Thyroid gland (tissue), 4 donors: Measurements from ENCODE around the gene KCTD13. TPM values are rescaled to one million over a fixed set of nuclear protein-coding genes. Genes with fewer than 3 reads are reported as not detected.

Experiments used
- DNase-seq, 2 donors: peaks; one replicate each; pipeline ENCODE4 v3.0.0-alpha.2; 2019
- H3K27ac ChIP-seq, 3 donors: fragments of 200-600 bp; sonication (generic); 1 replicate in 2 of 3; 2 replicates in 1 of 3; pipeline ENCODE4 v1.5.1; 2016 to 2019; ENCODE audit warnings: mild to moderate bottlenecking in 1 of 3, moderate library complexity in 1 of 3
- H3K27me3 ChIP-seq: fragments of 200-600 bp; sonication (generic); one replicate; pipeline ENCODE4 v1.5.1; 2019
- H3K36me3 ChIP-seq, 2 donors: fragments of 200-600 bp; sonication (generic); one replicate each; pipeline ENCODE4 v1.5.1; 2016 to 2019
- H3K4me1 ChIP-seq, 2 donors: fragments of 200-600 bp; sonication (generic); one replicate each; pipeline ENCODE4 v1.5.1; 2017 to 2019
- H3K4me3 ChIP-seq, 3 donors: fragments of 200-600 bp; sonication (generic); replicated peaks in 1 of 3; 1 replicate in 2 of 3; 2 replicates in 1 of 3; pipeline ENCODE4 v1.5.1; 2016; ENCODE audit warnings: mild to moderate bottlenecking in 1 of 3
- H3K9me3 ChIP-seq: fragments of 200-600 bp; sonication (generic); one replicate; pipeline ENCODE4 v1.5.1; 2017
- POLR2A ChIP-seq, 2 donors: fragments of 450-650 bp; IDR thresholded peaks; one replicate each; pipeline ENCODE4 v1.6.1; 2017; ENCODE audit warnings: antibody characterized with exemption in 2 of 2, mild to moderate bottlenecking in 2 of 2, moderate library complexity in 1 of 2
- WGBS, 2 donors: methylation state at CpG; one replicate each; pipeline ENCODE4 v1.1.5; 2017; 5-methylcytosine and 5-hydroxymethylcytosine counted together
- intact Hi-C: fragments of 100-400 bp; cut with DNase I; formaldehyde crosslinking; loops from one replicate; pipeline ENCODE4 v1.15.1; 2023
- total RNA-seq, 4 donors: library from RNA; depleted of rRNA; stranded (reverse); fragments of >200 nt; gene quantifications; one replicate each; pipeline ENCODE4 v1.2.3, GENCODE V29; 2016
- TF ChIP-seq, protein P1 (sequence below), 6 experiments: fragments of 200-600 bp in 3 of 6; fragments of 450-650 bp in 3 of 6; sonication (generic) in 3 of 6; IDR thresholded peaks; one replicate each; pipeline ENCODE4 v1.5.1; 2016 to 2019; ENCODE audit warnings: antibody characterized with exemption in 6 of 6, mild to moderate bottlenecking in 2 of 6, inconsistent platforms in 1 of 6, moderate library complexity in 1 of 6

Gene KCTD13
- total RNA-seq, 4 donors from 2014 or later: 9.8 to 27.5 (median 15.5) TPM

DNA sequence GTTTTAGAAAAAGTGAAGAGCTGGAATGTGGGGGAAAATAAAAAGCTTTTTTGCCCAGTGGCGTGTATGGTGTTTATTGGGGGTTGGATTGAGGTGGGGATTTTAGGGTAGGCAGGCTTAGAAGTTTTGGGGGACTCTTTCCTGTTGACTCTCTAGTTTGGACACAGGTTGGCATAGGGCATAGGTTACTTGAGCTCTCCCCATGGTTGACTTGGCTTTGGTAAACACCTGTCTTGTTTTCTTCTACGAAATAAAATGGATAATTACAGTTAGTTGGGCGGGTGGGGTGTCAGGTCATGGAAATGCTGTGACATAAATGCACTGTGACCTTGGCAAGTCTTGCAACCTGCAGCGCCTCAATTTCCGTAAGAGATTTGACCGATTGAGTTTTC lies 47.0 kb upstream of the KCTD13 start:
- 66 to 74% methylated on average over 6 of the region's 6 CpGs for WGBS, 2 donors

DNA sequence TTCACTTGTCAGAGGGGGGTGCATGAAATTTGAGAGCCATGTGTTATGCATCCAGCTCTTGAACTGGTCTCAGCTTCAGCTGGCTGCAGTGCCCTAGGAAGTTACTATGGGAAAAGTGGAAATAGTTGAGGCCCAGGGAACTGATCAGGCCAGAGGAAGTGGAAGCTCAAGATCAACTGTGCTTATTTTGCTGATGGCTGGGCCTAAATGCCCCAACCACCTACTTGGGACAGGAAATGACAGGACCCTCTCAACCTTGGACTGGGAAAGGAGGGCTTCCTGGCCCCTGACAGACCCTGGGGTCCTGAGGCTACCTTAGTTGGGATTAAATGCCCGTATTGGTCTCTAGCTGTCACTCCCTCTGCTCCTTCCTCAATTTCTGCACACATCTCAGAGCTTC lies 46.5 kb upstream of the KCTD13 start:
- H3K36me3 ChIP-seq: peaks cover 6 to 21% of the 10 kb centered on the region in 2 donors
- DNase-seq: no peak
- no peak overlapping the region for H3K27ac ChIP-seq
- TF ChIP-seq, protein P1, sequence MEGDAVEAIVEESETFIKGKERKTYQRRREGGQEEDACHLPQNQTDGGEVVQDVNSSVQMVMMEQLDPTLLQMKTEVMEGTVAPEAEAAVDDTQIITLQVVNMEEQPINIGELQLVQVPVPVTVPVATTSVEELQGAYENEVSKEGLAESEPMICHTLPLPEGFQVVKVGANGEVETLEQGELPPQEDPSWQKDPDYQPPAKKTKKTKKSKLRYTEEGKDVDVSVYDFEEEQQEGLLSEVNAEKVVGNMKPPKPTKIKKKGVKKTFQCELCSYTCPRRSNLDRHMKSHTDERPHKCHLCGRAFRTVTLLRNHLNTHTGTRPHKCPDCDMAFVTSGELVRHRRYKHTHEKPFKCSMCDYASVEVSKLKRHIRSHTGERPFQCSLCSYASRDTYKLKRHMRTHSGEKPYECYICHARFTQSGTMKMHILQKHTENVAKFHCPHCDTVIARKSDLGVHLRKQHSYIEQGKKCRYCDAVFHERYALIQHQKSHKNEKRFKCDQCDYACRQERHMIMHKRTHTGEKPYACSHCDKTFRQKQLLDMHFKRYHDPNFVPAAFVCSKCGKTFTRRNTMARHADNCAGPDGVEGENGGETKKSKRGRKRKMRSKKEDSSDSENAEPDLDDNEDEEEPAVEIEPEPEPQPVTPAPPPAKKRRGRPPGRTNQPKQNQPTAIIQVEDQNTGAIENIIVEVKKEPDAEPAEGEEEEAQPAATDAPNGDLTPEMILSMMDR (IDR thresholded peaks at IDR 0.05): no peak
- TF ChIP-seq POLR2A (IDR thresholded peaks at IDR 0.05): no peak
- H3K9me3 ChIP-seq: no peaks in the 10 kb centered on the region
- WGBS, 2 donors: 96 to 97% methylated on average over 1 of the region's 1 CpG
- H3K4me1 ChIP-seq: peaks cover 15 to 32% of the 10 kb centered on the region in 2 donors
- intact Hi-C loops: no loop called here
- no peaks in the 10 kb centered on the region for H3K27me3 ChIP-seq
- H3K4me3 ChIP-seq: no peak overlapping the region

More for the DNA sequence above, 47.0 kb upstream of the KCTD13 start:
- Histone ChIP-seq H3K27ac (no peak overlapping the region), H3K4me3 (no peak overlapping the region), H3K4me1 (peaks cover 15 to 33% of the 10 kb centered on the region in 2 donors), H3K27me3 (no peaks in the 10 kb centered on the region), H3K36me3 (peaks cover 7 to 24% of the 10 kb centered on the region in 2 donors), H3K9me3 (no peaks in the 10 kb centered on the region)
- intact Hi-C loops: no loop called here
- TF ChIP-seq, protein P1 (IDR thresholded peaks at IDR 0.05): no peak
- TF ChIP-seq POLR2A (IDR thresholded peaks at IDR 0.05): no peak
- no peak for DNase-seq

DNA sequence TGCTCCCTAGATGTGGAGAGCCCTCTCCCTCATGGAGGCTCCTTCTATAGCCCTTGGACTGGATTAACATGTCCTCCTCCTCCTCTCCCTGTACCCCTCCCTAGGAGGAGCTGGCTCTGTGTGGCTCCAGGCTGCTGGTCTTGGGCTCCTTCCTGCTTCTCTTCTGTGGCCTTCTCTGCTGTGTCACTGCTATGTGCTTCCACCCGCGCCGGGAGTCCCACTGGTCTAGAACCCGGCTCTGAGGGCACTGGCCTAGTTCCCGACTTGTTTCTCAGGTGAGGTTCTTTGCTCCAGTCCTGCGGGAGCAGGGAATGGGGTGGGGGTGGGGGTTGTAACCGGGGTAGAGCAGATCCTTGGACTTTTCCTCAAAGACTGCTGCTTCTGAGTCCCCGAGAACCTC lies 45.3 kb upstream of the KCTD13 start:
- 82 to 84% methylated on average over 8 of the region's 8 CpGs for WGBS, 2 donors
- Histone ChIP-seq H3K4me1 (peaks cover 11 to 21% of the 10 kb centered on the region in 2 donors), H3K27me3 (no peaks in the 10 kb centered on the region), H3K36me3 (peaks cover 6 to 21% of the 10 kb centered on the region in 2 donors), H3K27ac (no peak overlapping the region), H3K9me3 (no peaks in the 10 kb centered on the region), H3K4me3 (no peak overlapping the region)
- TF ChIP-seq POLR2A (IDR thresholded peaks at IDR 0.05): no peak
- TF ChIP-seq, protein P1 (IDR thresholded peaks at IDR 0.05): no peak
- DNase-seq: no peak
- intact Hi-C loops: no loop called here

DNA sequence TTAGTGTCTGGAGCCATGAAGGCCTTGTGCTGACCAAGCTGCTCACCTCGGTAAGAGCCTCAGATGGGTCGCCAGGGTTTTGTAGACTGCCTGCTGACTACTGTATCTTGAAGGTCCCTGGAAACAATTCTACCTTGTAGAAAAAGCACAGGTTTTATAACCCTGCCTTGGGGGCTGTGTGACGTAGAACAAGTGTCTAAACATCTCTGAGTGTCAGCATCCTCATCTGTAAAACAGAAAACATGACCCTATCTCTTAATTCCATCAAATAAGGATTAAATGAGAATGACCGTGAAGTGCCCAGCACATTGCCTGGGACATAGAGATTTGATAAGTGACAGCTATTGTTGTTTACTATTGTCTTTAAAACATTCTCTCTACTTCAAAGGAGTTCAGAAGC lies 42.2 kb upstream of the KCTD13 start:
- peaks cover 6 to 21% of the 10 kb centered on the region in 2 donors for H3K36me3 ChIP-seq
- H3K27me3 ChIP-seq: no peaks in the 10 kb centered on the region
- no peak overlapping the region for H3K27ac ChIP-seq
- no peak for DNase-seq
- intact Hi-C loops: no loop called here
- H3K4me1 ChIP-seq: peaks cover 0 to 2% of the 10 kb centered on the region in 2 donors
- no peaks in the 10 kb centered on the region for H3K9me3 ChIP-seq
- TF ChIP-seq, protein P1 (IDR thresholded peaks at IDR 0.05): no peak
- no peak for TF ChIP-seq POLR2A (IDR thresholded peaks at IDR 0.05)
- no peak overlapping the region for H3K4me3 ChIP-seq
- WGBS, 2 donors: 91 to 94% methylated on average over 4 of the region's 4 CpGs

DNA sequence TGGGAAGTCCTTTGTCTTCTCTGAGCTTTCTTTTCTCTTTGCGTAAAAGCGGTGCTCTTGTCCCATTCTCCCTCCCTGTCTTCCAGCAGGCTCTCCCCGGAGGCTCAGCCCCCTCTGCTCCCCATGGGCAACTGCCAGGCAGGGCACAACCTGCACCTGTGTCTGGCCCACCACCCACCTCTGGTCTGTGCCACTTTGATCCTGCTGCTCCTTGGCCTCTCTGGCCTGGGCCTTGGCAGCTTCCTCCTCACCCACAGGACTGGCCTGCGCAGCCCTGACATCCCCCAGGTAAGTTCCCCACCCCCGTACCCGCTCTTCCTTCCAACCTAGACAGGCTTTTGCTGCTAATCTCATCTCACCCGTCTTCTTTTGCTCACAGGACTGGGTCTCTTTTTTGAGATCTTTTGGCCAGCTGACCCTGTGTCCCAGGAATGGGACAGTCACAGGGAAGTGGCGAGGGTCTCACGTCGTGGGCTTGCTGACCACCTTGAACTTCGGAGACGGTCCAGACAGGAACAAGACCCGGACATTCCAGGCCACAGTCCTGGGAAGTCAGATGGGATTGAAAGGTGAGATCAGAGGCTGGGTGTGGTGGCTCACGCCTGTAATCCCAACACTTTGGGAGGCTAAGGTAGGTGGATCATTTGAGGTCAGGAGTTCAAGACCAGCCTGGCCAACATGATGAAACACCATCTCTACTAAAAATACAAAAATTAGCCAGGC lies 37.2 kb upstream of the KCTD13 start:
- Histone ChIP-seq H3K27ac (peak overlapping the region in 2 of 3 donors; percentile 82 to 91), H3K4me3 (no peak overlapping the region), H3K36me3 (peaks cover 3 to 4% of the 10 kb centered on the region in 2 donors), H3K27me3 (no peaks in the 10 kb centered on the region), H3K4me1 (peaks cover 0 to 12% of the 10 kb centered on the region in 2 donors), H3K9me3 (no peaks in the 10 kb centered on the region)
- TF ChIP-seq, protein P1 (IDR thresholded peaks at IDR 0.05): no peak
- TF ChIP-seq POLR2A (IDR thresholded peaks at IDR 0.05): no peak
- intact Hi-C loops: no loop called here
- 87 to 89% methylated on average over 14 of the region's 14 CpGs for WGBS, 2 donors
- no peak for DNase-seq
